Right atrium auricular region (tissue), 2 donors: ENCODE measurements around the gene TBC1D8. TPM values are rescaled to one million over a fixed set of nuclear protein-coding genes. Genes with fewer than 3 reads are reported as not detected.

Experiments
- DNase-seq: peaks from one replicate; pipeline ENCODE4 v3.0.0-alpha.2; 2019; ENCODE audit warnings: low spot score
- H3K27ac ChIP-seq, 2 donors: fragments of 200-600 bp; sonication (generic); 1 replicate in 1 of 2; 2 replicates in 1 of 2; pipeline ENCODE4 v1.5.1; 2016 to 2019
- H3K27me3 ChIP-seq, 2 donors: fragments of 200-600 bp; sonication (generic); one replicate each; pipeline versions ENCODE4 v1.5.1 to v1.6.0; 2017 to 2019
- H3K36me3 ChIP-seq: fragments of 200-600 bp; sonication (generic); one replicate; pipeline ENCODE4 v1.5.1; 2016
- H3K4me1 ChIP-seq, 2 donors: fragments of 200-600 bp; sonication (generic); one replicate each; pipeline versions ENCODE4 v1.5.1 to v1.6.0; 2017 to 2019
- H3K4me3 ChIP-seq, 2 donors: fragments of 200-600 bp; sonication (generic); 1 replicate in 1 of 2; 2 replicates in 1 of 2; pipeline ENCODE4 v1.5.1; 2017 to 2019; ENCODE audit warnings: mild to moderate bottlenecking in 1 of 2, moderate library complexity in 1 of 2
- H3K9me3 ChIP-seq, 2 donors: fragments of 200-600 bp; sonication (generic); one replicate each; pipeline ENCODE4 v1.5.1; 2019
- CTCF ChIP-seq, 2 donors: fragments of 200-600 bp; sonication (generic); IDR thresholded peaks; one replicate each; pipeline ENCODE4 v1.5.1; 2019; ENCODE audit warnings: antibody characterized with exemption in 2 of 2
- total RNA-seq, 2 donors: library from RNA; depleted of rRNA; stranded (reverse); fragments of >200 nt; gene quantifications; one replicate each; pipeline ENCODE4 v1.1.0, GENCODE V29; 2016

Gene TBC1D8
- total RNA-seq, 2 donors from 2014 or later = 42.3 to 50.3 TPM

GRCh38 chr2:100978582-100979191, 172.5 kb downstream of the TBC1D8 start:
- Histone ChIP-seq H3K4me3 (no peak overlapping the region), H3K27me3 (no peaks in the 10 kb centered on the region), H3K4me1 (peaks cover 0 to 7% of the 10 kb centered on the region in 2 donors), H3K27ac (no peak overlapping the region), H3K36me3 (peaks cover 51% of the 10 kb centered on the region), H3K9me3 (no peaks in the 10 kb centered on the region)
- no peak for DNase-seq
- no peak for TF ChIP-seq CTCF (IDR thresholded peaks at IDR 0.05)

GRCh38 chr2:100977511-100977910, 173.7 kb downstream of the TBC1D8 start:
- no peak for DNase-seq
- no peak for TF ChIP-seq CTCF (IDR thresholded peaks at IDR 0.05)
- H3K27ac ChIP-seq = no peak overlapping the region
- no peaks in the 10 kb centered on the region for H3K27me3 ChIP-seq
- H3K4me3 ChIP-seq = no peak overlapping the region
- no peaks in the 10 kb centered on the region for H3K9me3 ChIP-seq
- H3K36me3 ChIP-seq = peaks cover 59% of the 10 kb centered on the region
- no peaks in the 10 kb centered on the region for H3K4me1 ChIP-seq

GRCh38 chr2:100976645-100977391, 174.4 kb downstream of the TBC1D8 start:
- no peak for DNase-seq
- H3K27ac ChIP-seq = no peak overlapping the region
- H3K4me1 ChIP-seq = no peaks in the 10 kb centered on the region
- TF ChIP-seq CTCF (IDR thresholded peaks at IDR 0.05) = no peak
- no peaks in the 10 kb centered on the region for H3K27me3 ChIP-seq
- no peaks in the 10 kb centered on the region for H3K9me3 ChIP-seq
- no peak overlapping the region for H3K4me3 ChIP-seq
- peaks cover 59% of the 10 kb centered on the region for H3K36me3 ChIP-seq

- Histone ChIP-seq H3K9me3 (no peaks in the 10 kb centered on the region), H3K4me3 (no peak overlapping the region), H3K4me1 (no peaks in the 10 kb centered on the region), H3K36me3 (peaks cover 65% of the 10 kb centered on the region), H3K27me3 (no peaks in the 10 kb centered on the region), H3K27ac (no peak overlapping the region)
- no peak for TF ChIP-seq CTCF (IDR thresholded peaks at IDR 0.05)
- no peak for DNase-seq
These were observed 175.1 kb downstream of the TBC1D8 start for GRCh38 chr2:100976061-100976460.

GRCh38 chr2:100975521-100975785, 175.7 kb downstream of the TBC1D8 start:
- no peak for TF ChIP-seq CTCF (IDR thresholded peaks at IDR 0.05)
- H3K4me1 ChIP-seq = no peaks in the 10 kb centered on the region
- DNase-seq = no peak
- no peak overlapping the region for H3K4me3 ChIP-seq
- H3K27ac ChIP-seq = no peak overlapping the region
- peaks cover 61% of the 10 kb centered on the region for H3K36me3 ChIP-seq
- H3K9me3 ChIP-seq = no peaks in the 10 kb centered on the region
- no peaks in the 10 kb centered on the region for H3K27me3 ChIP-seq
